Putamen (tissue), 1 donor: ENCODE measurements around the gene ALPL.
A peak's percentile ranks its signal among the peaks of the same experiment; 100 is the strongest.
"Not testable (repeated sequence)": the region's sequence is repeated elsewhere in the genome, so short reads cannot be mapped to it uniquely, and the experiment has no call there.

Source experiments
- DNase-seq: peaks from one replicate; pipeline ENCODE4 v3.0.0-alpha.2; 2016; ENCODE audit warnings: low spot score

Gene ALPL

DNA sequence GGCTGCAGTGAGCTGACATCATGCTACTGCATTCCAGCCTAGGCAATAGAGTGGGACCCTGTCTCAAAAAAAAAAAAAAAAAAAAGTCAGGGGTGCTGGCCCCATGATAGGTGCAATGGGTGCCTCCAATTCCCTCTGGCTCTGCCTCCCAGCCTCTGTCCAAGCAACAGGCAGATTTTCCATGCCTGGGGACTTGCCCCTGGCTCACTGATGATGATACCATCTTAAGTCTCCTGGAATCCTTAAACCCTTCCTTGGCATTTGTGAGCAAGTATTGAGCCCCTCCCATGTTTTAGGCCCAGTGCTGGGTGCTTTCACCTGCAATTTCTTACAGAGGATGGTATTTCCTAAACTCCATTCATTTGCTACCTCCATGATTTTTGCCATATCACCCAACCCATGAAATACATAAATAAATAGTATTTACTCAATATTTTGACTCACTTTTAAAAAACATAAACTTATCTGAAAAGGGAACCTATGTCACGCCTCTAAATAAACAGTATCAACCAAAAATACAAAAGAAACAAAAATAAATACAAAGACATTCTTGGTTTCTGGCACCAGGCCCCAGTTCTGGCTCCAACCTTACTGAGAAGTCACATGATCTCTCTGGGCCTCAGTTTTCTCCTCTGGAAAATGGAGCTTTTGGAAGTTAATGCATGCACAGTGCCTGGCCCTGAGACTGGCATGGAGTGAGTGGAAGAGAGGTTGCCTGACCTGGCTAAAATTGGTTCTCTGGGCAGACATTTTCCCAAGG lies 1.5 kb upstream of the ALPL start:
- DNase-seq: no peak

DNA sequence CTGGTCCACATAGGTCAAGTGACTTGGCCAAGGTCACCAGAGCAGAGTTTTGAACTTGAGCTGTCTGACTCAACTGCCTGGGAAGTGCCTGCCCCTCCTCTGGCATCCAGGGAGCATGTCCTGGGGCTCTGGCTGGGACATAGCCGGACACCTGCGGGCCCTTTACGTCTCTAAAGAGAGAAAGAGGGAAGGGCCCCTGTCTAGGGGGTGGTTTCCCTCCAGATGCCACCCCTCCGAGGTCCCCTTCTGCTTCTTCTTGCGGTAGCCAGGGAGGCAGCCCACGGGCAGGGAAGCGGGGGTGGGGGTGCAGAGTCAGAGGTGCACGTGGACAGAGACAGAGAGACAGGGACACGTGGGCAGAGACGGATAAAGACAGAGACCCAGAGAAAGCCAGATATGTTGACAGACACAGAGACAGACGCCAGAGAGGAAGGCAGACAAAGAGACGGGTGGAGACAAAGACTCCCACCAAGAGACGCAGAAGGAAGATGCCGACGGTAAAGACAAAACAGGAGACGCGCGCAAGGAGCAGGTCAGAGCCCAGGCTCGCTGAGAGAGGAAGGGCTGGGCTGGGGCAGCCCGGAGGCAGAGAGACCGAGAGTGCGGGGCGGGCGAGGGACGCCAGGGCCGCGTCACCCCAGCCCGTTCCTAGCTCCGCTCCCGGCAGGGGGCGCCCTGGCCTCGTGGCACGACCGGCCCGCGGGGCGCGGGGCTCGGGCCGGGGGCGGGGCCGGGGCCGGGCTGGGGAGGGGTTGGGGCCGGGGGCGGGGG lies 458 bp upstream of the ALPL start:
- DNase-seq: no peak

DNA sequence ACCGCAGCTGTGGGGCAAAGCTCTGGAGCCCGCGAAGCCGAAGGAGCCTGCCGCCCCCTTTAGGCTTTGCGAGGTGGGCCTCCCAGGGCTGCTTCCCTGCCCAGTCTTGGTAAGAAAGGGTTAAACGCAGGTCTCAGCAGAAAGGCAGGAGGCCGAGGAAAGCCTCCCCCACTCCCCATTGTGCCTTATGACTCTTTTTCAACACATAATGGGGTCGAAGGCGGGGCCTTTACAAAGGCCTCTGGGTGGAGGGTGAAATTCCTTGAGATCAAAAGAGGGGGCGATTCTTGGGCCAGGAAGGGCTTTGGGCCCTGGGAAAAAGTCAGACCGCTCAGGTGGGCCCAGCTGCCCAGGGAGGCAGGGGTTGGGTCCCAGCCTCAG lies 880 bp downstream of the ALPL start:
- no peak for DNase-seq

DNA sequence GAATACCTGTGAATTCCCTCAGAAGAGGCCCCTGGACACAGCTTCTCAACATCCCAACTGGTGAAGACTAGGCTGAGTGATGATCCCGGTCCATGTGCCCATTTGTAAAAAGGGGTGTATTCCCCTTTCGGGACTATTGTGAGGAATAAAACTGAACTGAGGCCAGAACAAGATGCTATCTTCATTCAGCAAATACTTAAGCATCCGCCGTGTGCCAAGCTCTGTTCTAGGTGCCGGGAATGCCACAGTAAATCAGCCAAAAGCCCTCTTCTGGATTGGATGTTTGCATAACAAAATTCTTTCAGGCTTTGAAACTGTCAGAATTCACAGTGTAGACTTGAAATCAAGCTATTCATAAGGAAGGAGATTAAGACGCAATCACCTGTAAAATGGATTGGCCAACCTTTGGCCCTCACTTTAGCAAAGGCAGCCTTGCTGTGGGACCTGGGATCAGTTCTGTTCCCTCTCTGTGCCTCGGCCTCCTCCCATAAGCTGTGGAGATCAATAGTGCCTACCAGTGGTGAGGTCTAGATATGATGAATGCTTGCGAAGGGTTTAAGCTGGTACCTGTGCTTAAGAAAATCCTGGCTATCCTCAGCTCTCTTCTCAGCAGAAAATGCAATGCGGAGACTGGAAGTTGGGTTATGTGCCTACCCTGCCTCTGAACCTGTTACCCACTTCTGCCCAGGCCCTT lies 1.8 kb downstream of the ALPL start:
- DNase-seq: no peak

DNA sequence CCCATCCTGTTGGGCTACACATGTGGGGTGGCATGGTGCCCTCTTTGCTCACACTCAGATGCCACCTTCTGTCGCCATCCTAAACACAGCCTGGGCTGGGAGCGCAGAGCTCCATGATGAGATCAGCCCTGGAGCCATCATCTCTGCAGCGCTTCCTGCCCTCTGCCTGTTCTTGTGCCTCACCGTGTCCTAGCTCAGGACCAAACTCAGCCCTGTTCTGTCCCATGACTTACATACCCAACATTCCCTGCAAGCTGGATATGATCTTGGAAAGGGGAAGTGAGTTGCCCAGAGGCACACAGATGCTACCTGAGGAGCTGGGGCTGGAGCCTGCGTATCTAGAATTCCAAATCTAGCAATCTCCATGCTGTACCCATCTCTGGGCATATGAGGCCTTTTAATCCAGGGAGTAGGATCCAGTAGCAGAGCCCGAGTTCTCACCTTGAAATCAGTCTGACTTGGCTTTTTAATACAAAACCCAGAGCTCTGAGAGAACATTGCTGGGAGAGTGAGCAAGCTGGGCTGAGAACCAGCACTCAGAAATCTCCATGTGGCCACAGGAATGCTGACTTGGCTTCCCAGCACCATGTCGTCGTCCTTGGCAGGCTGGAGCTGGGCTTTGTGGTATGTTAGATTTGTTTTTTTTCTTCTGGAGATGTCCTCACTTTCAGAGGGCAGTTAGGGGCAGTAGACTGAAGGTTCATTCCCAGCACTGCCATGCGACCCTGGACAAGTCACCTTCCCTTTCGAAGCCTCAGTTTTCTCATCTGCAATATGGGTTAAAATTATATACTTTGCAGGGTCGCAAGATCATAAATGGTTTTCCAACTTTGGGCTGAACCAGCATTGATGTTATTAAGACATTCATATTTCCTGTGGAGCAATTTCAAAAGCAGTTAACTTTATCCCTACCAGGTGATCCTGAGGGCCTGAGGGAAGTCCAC lies 2.6 kb downstream of the ALPL start:
- no peak for DNase-seq

DNA sequence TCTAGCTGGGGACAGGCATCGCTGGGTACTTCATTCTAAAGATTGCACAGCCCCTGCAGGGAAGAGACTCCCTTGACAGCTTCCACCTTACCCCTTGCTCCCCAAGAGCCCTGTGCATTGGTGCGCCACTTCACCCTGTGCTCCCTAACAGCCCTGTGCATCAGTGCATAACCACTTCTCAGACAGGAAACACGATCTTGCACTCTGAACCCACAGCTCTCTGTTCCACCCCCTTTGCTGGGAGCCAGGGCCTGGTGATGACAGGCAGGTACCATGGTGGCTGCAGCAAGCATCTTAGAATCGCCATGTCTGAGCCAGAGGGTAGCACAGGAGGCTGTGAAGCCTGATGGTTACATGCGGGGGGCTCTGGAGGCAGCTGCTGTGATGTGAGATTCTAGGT lies 5.0 kb downstream of the ALPL start:
- no peak for DNase-seq

DNA sequence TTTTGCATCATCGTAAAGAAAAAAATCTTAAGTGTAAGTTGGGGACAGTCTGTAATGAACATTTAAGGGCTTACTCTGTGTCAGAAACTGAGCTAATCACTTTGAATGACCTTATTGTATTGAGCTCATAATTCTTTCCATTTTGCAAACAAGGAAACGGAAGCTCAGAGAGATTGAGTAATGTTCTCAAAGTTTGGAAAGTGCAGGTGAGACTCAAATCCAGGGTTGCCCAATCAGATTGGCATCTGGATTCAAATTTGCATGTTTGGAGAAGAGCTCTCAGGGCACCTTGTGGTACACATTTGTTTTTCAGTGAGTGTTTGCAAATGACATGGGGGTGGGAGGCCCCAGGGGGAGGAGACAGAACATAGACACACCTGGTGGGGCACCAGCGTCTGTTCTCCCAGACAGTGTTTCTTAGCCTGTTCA lies 8.0 kb downstream of the ALPL start:
- DNase-seq: no peak

DNA sequence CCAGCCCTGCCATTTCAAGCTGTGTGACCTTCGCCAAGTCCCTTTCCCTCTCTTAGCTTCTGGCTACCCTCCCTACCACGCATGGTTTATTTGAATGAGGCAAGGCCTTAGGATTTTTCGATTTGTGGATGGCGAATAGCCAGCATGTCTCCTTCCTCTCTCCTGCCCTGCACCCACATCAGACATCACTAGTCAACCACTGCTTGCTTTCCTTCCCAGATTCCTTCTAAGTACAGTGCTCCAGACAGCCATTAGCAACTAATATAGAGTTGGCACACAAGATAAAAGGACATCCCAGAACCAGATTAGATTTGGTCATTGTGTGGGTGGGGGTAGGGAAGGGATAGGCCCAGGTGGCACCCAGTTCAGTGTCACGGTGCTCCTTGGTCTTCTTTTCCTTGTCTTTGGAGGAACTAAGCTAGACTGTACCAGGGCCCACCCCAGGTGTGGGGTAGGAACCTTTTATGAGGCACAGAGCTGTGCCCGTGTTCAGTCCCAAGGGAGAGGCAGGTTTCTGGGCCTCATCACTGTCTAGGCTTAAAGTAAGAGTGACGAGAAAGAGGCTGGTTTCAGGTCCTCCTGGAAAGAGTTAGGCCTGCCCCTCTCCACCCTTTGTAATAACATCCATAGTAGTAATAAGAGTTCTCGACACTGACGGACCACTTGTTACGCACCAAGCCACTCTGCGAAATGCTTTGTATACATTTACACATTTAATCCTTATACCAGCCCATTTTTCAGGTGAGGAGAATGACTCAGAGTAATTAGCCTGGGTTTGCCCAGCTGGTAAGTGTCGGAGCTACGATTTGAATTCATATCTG lies 8.6 kb downstream of the ALPL start:
- no peak for DNase-seq

DNA sequence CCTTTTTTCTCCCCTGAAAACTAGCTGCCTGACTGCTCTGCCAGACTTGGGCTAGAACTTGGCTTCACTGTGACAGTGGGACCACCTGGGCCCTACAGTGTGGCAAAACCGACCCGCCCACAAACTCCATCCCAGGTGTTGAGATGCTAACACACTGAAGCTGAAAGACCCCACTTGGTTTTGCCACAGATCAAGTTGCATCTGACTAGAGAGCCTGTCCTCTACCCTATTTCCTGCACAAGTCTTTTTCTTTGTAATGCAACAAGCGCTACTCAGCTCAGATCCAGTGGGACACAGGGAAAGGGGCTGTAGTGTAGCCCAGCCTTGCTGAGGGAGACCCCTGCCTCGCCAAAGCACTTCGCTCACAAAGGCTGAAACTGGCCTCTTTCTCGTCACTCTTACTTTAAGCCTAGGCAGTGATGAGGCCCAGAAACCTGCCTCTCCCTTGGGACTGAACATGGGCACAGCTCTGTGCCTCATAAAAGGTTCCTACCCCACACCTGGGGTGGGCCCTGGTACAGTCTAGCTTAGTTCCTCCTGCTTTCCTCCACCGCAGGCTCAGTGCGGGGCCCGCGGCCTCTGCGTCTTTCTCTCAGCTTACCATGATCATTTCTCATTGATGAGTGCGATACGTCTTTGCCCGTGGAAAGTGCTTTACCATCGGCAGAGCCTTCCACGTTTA lies 9.7 kb downstream of the ALPL start:
- DNase-seq: no peak

DNA sequence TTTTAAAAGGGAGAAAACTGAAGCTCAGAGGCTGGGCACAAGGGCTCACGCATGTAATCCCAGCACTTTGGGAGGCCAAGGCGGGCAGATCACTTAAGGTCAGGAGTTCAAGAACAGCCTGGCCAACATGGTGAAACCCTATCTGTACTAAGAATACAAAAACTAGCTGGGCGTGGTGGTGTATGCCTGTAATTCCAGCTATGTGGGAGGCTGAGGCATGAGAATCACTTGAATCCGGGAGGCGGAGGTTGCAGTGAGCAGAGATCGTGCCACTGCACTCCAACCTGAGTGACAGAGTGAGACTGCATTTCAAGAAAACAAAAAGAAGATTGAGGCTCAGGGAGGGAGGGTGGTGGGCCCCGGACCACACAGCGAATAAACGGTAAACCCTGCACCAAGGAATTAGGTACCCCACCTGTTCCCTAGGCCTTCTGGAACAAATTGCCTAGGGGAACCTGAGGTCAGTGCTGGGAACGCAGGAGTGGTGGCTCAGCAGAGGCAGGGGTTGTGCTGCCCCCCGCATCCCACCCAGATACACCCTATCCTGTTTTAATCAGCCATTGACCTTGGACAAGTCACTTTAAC lies 10.4 kb downstream of the ALPL start:
- DNase-seq: not testable (repeated sequence)

DNA sequence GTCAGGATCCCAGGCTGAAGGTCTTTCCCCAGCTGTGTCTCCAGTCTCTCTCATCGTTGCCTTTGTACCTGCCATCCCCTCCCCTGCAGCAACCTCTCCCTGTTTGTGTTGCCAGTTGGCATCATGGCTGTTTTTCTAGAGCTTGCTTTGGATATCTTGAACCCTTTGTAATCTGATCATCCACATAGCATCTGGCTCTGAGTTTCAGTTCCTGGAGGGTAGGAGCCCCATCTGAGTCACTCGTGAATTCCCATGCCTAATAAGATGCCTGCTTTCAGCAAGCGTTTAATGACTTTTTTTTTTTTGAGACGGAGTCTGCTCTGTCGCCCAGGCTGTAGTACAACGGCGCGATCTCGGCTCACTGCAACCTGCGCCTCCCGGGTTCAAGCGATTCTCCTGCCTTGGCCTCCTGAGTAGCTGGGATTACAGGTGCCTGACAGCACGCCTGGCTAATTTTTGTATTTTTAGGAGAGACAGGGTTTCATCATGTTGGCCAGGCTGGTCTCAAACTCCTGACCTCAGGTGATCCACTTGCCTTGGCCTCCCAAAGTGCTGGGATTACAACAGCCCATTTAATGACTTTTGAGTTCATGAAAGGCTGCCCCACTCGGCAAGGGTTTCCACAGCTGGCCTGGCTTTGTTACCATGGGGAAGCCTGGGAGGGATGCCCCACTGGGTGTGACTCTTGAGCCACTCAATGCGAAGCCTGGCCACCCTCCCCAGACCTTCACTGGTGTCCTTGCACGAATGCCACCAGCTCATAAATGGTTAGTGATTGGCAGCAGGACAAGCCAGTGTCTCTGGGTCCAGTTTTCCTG lies 11.9 kb downstream of the ALPL start:
- no peak for DNase-seq

DNA sequence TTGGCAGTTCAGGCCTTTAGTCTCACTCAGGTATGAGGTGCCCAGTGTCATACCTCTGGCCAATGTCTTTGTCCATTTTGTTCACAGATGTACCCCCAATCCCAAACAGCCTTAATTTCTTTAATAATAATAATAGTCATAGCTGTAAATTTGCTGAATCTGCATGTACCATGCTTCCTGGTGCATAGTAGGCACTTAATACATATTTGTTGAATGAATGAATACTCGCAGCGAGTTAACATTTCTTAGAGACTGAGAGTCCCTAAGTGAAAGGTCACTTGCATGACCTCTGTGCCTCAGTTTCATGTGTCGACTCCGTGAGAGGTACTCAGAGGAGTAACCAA lies 12.5 kb downstream of the ALPL start:
- DNase-seq: no peak

DNA sequence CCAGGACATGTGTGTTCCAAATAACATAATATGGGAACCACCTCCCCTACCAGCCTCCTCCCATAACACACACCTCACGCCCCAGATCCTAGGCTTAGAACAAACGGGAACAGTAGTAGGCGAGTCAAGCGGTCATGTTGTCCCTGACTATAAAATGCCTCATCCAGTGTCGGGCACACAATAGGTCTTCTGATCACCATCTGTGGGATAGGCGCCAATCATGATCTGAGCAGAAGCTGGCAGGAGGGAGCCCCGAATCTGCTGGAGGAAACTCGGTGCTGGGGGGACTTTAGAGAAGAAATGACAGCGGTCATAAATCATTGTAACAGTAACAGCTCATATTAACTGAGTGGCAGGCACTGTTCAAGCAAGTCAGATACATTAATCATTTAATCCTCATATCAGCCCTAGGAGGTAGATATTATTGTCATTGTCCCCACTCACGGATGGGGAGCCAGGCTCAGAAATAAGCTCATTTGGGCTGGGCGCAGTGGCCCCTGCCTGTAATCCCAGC lies 13.4 kb downstream of the ALPL start:
- DNase-seq: no peak

DNA sequence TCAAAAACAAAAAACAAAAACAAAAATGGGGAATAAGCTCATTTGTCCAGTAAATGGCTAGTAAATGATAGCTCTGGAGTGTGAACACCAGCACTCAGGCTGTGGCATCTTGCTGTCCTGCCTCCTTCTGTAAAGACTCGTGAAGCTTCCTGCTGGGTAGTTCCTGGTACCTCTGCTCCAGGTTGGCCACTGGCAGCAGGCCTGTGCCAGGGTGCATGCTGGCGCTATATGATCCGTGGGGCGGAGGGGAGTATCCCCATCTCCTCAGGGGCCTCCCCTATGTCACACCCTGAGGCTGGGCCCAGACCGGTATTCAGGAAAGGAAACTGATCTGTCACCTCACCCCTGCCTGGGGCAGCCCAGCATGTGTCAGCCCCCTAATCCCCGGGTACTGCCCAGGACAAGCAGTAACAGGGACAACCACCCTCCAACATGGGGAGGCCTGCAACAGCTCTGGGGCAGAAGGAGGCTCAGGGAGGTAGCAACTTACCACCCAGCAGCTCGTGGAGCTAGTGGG lies 14.1 kb downstream of the ALPL start:
- DNase-seq: no peak

DNA sequence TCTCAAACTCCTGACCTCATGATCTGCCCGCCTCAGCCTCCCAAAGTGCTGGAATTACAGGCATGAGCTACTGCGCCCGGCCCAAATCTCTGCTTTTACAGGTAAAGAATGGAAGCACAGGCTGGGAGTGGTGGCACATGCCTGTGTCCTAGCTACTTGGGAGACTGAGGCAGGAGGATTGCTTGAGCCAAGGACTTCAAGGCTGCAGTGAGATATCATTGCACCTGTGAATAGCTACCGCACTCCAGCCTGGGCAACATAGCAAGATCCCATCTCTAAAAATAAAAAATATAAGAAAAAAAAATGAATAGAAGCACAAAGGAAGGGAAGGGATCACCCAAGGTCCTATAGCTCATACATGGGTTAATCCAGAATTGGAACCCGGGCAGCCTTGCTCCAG lies 15.0 kb downstream of the ALPL start:
- no peak for DNase-seq

DNA sequence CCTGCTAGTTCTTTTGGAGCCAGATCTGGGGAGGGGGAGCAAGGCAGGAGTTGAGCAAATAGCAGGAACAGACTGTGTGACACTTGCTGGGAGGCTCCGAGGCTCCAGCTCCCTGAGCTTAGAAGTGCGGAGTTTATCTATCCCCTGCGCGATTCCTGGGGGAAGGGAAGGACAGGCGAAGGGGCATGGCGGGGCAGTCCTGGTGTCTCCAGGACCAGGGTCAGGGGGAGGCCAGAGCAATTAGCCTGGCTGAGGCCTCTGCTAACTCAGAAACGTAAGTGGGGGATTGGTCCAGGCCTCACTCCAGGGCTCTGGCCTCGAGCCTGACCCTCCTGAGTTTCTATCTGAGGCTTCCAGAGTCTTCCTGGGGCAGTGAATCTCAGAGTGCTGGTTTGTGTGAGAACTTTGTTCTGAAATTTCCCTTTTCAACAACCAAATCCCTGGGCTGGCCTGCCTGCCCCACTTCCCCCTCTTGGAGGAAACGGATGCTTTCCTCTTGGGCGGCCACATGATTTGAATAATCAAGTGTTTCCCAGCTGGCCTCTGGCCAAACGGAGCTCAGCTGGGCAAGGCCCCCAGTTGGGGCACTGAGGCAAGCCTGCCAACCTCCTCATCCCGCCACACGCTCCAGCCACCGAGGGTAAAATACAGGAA lies 15.6 kb downstream of the ALPL start:
- DNase-seq: peak; percentile 68

DNA sequence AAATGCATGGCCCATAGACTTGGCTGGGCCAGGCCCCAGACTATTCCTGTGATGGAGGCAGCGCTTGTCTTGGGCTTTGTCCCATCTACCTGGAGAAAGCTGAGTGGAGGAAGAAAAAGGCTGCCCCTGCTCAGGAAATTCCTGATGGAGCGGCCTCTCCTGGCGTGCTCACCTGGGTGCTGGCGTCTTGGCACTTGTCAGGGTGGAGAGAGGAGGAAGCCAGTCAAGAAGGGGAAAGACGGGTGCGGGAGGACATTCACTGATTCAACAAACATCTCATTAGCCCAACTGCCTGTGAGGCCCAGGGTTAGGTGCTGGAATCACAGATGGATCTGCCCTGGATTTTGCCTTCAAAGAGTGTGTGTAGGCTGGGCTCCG lies 16.1 kb downstream of the ALPL start:
- DNase-seq: no peak

DNA sequence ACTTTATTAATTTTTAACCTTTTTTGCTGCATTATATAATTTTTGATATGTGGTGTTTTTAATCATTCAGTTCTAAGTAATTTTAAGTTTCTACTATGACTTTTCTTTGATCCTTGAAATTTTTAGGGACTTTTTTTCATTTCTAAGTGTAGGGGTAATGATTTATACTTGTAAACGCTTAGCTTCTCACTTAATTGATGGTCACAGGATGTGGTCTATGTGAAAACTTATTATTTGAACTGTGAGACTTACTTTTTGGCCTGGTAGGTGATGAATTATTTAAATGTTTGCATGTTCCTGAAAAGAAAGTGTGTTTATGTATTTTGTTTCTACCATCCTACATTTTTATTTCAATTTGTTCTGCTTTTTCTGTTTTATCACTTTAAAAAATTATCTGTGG lies 17.2 kb downstream of the ALPL start:
- no peak for DNase-seq
